ENCODE data around the gene HTR3C.

HTR3C gene

DNA sequence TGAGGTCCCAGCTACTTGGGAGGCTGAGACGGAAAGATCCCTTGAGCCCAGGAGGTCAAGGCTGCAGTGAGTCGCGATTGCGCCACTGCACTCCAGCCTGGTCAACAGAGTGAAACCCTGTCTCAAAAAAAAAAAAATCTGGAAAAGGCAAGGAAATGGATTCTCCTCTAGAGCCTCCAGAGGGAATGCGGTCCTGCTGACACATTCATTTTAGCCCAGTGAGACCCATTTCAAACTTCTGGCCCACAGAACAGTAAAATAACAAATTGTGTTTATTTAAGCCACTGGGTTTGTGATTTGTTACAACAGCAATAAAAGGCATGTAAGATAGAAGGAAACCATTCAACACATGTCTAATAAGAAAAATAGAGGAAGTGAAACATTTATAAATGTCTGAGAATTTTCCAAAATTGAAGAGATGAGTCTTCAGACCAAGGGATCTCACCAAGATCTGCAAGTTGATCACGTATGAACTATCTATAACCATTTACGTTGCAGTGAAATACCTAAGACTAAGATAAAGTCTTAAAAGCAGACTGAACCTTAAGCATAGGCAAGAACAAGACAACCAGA lies 44.0 kb downstream of the HTR3C start, which contains the start of gene HTR3E:
HTR3E (plus strand) TSS at position 254 of the 573 bp plus-strand sequence. CDS start 466 bp downstream, outside the sequence.
- DNase-seq: no peak

DNA sequence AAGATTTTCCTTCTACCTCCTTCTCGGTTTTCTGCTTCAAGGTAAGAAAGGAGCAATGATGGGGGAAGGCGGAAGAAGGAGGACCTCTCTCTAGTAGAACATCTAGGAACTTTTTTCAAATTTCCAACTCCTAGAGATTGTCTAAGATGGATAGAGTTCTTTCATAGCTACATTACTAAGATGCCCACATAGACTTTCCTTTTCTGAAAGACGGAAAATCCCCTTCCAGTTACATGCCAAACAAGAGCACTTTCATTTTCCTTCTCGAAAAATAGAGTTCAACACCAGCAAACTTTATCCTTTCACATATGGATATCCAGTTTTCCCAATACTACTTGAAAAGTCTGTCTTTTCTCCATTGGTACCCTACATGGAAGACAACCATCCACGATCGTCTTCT lies 44.7 kb downstream of the HTR3C start:
- no peak for DNase-seq

DNA sequence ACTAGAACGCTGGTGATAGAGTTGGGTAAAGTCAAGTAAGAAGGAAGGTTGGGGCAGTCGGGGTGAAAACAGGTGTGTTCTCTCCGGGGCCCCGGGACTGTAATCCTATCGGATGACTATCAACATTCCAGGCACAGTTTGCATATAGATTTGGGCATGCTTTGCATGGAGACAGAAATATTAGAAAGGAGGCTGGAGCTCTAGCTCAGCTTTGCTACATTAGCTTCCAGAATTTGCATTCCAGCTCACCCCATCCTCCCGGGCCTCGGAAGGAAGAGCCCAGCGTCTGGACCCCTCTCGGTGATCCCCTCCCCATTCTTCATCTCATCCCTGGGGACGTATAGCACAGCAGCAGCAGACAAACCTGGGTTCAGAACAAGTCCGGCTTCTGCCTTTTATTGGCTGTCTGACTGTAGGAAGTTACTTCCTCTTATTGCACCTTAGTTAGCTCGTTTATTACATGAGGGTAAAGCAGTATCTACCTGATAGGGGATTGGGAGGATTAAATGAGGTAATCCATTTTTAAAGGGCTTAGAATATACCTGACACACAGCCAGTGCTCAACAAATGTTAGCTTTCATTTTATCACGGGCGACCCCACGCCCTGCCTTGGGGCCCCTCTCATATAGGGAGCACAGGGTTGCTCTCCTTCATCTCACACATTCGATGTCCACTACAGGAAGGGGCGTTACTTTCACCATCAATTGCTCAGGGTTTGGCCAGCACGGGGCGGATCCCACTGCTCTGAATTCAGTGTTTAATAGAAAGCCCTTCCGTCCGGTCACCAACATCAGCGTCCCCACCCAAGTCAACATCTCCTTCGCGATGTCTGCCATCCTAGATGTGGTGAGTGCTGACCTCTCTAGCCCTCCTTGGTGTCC lies 47.2 kb downstream of the HTR3C start:
- DNase-seq: no peak

Measured in NCI-H1436 (cell line).